T-cell (primary cell): ENCODE results near the gene INPP5J. TPM values are rescaled to one million over a fixed set of nuclear protein-coding genes. Genes with fewer than 3 reads are reported as not detected.

Source experiments
- ATAC-seq, 4 experiments: fragments of 200-7000 bp in 3 of 4; fragments of 150-1000 bp in 1 of 4; cut with Tn5 transposase; replicated peaks in 1 of 4; 1 replicate in 3 of 4; 2 replicates in 1 of 4; pipeline ENCODE4 v1.10.0; 2021; ENCODE audit warnings: moderate library complexity in 3 of 4, mild to moderate bottlenecking in 2 of 4, moderate number of reproducible peaks in 1 of 4
- CTCF ChIA-PET, 2 donors: fragments of 300-600 bp; sonication (Branson Sonifier 250); formaldehyde crosslinking; loops; one replicate each; lab custom pipeline; 2022; ENCODE audit warnings: antibody characterized with exemption in 2 of 2; lab: Charles Lee
- POLR2A ChIA-PET, 2 donors: fragments of 300-600 bp; sonication (Branson Sonifier 250); formaldehyde crosslinking; loops; one replicate each; lab custom pipeline; 2022; ENCODE audit warnings: antibody characterized with exemption in 2 of 2; lab: Charles Lee
- DNase-seq, 35 experiments: peaks; one replicate each; pipeline versions ENCODE4 v3.0.0 to v3.0.0-alpha.2; 2013 to 2023
- H3K27ac ChIP-seq: one replicate; pipeline ENCODE4 v1.5.1; 2013; ENCODE audit warnings: low read length
- H3K27me3 ChIP-seq, 2 experiments: replicated peaks in 1 of 2; 1 replicate in 1 of 2; 2 replicates in 1 of 2; pipeline versions ENCODE4 v1.6.1 to v1.7.0; 2013; ENCODE audit warnings: low read length in 1 of 2, mixed read lengths in 1 of 2; ENCODE audit not compliant: control insufficient read depth in 2 of 2, insufficient read depth in 2 of 2; ENCODE audit errors: extremely low read depth in 1 of 2
- H3K36me3 ChIP-seq, 2 donors: 1 replicate in 1 of 2; 2 replicates in 1 of 2; pipeline versions ENCODE4 v1.6.1 to v1.7.0; 2013; ENCODE audit warnings: low read length in 1 of 2; ENCODE audit not compliant: control insufficient read depth in 2 of 2, insufficient read depth in 1 of 2; ENCODE audit errors: extremely low read depth in 1 of 2
- H3K4me1 ChIP-seq, 2 experiments: 1 replicate in 1 of 2; 2 replicates in 1 of 2; pipeline versions ENCODE4 v1.6.1 to v1.7.0; 2013; ENCODE audit warnings: low read length in 2 of 2, mixed read lengths in 1 of 2; ENCODE audit not compliant: insufficient read depth in 2 of 2, control insufficient read depth in 1 of 2; ENCODE audit errors: extremely low read depth in 1 of 2
- H3K4me3 ChIP-seq, 2 donors: 1 replicate in 1 of 2; 2 replicates in 1 of 2; pipeline versions ENCODE4 v1.5.1 to v1.7.0; 2013; ENCODE audit warnings: mild to moderate bottlenecking in 2 of 2, low read length in 1 of 2, moderate library complexity in 1 of 2; ENCODE audit not compliant: control insufficient read depth in 1 of 2; ENCODE audit errors: extremely low read depth in 1 of 2
- H3K9me3 ChIP-seq: 2 replicates; pipeline ENCODE4 v1.7.0; 2013
- H3K27ac Mint-ChIP-seq, 2 donors: one replicate each; pipeline ENCODE4 v1.8.0; 2020 to 2021; ENCODE audit warnings: mild to moderate bottlenecking in 2 of 2, mixed read lengths in 2 of 2
- H3K27me3 Mint-ChIP-seq, 2 donors: one replicate each; pipeline ENCODE4 v1.8.0; 2021 to 2022; ENCODE audit warnings: mixed read lengths in 2 of 2
- H3K36me3 Mint-ChIP-seq: one replicate; pipeline ENCODE4 v1.8.0; 2021; ENCODE audit warnings: mixed read lengths
- H3K4me1 Mint-ChIP-seq, 3 donors: one replicate each; pipeline ENCODE4 v1.8.0; 2020 to 2022; ENCODE audit warnings: mixed read lengths in 3 of 3, mild to moderate bottlenecking in 1 of 3
- H3K4me3 Mint-ChIP-seq, 3 donors: one replicate each; pipeline ENCODE4 v1.8.0; 2020 to 2022; ENCODE audit warnings: mild to moderate bottlenecking in 3 of 3, mixed read lengths in 3 of 3, moderate library complexity in 3 of 3
- H3K9me3 Mint-ChIP-seq, 3 donors: one replicate each; pipeline ENCODE4 v1.8.0; 2020 to 2022; ENCODE audit warnings: mixed read lengths in 3 of 3
- WGBS: methylation state at CpG from one replicate; pipeline ENCODE4 v1.1.5; 2013; ENCODE audit warnings: missing lambda C conversion rate; ENCODE audit not compliant: insufficient coverage; 5-methylcytosine and 5-hydroxymethylcytosine counted together
- total RNA-seq, 35 experiments: library from RNA in 6 of 35; stranded (reverse) in 6 of 35; fragments of 120-200 nt in 1 of 35; gene quantifications; one replicate each; pipeline versions ENCODE4 v1.2.1 to v1.2.4 and lab custom pipeline; 2013 to 2026

INPP5J gene
- total RNA-seq, 5 donors from 2014 or later (not counting 1 experiment from before 2014, with no cell fraction given) = 0.23 to 1.1 (median 0.35) TPM

- Histone ChIP-seq H3K4me1 (peaks cover 7 to 30% of the 10 kb centered on the region in 2 experiments), H3K27me3 (no peaks in the 10 kb centered on the region), H3K36me3 (no peaks in the 10 kb centered on the region), H3K4me3 (no peak overlapping the region), H3K27ac (no peak overlapping the region), H3K9me3 (no peaks in the 10 kb centered on the region)
- H3K4me1 Mint-ChIP-seq = peaks cover 22 to 28% (median 26%) of the 10 kb centered on the region in 3 donors
- ChIA-PET POLR2A (no interaction called here), CTCF (no interaction called here)
- no peak for ATAC-seq
- H3K9me3 Mint-ChIP-seq = no peaks in the 10 kb centered on the region
- DNase-seq = no peak
- 97% methylated on average over 22 of the region's 33 CpGs for WGBS
- H3K4me3 Mint-ChIP-seq = no peak overlapping the region
- peaks cover 0 to 3% of the 10 kb centered on the region in 2 donors for H3K27me3 Mint-ChIP-seq
- no peak overlapping the region for H3K27ac Mint-ChIP-seq
- no peaks in the 10 kb centered on the region for H3K36me3 Mint-ChIP-seq
These were observed 18.7 kb upstream of the INPP5J start for GRCh38 chr22:31103899-31104694.

- H3K4me1 Mint-ChIP-seq = peaks cover 22 to 28% (median 26%) of the 10 kb centered on the region in 3 donors
- H3K27me3 Mint-ChIP-seq = peaks cover 0 to 3% of the 10 kb centered on the region in 2 donors
- no peaks in the 10 kb centered on the region for H3K36me3 ChIP-seq
- CTCF ChIA-PET = no interaction called here
- no peak overlapping the region for H3K4me3 Mint-ChIP-seq
- WGBS = 85% methylated on average over 29 of the region's 35 CpGs
- H3K36me3 Mint-ChIP-seq = no peaks in the 10 kb centered on the region
- POLR2A ChIA-PET = interaction anchor here in 1 of 2 donors (0.6 kb wide), 1 partner anchor 159 kb away, joined by 3 read pairs; no protein-coding TSS in a partner anchor
- no peak overlapping the region for H3K4me3 ChIP-seq
- no peaks in the 10 kb centered on the region for H3K27me3 ChIP-seq
- H3K9me3 ChIP-seq = no peaks in the 10 kb centered on the region
- H3K27ac ChIP-seq = no peak overlapping the region
- DNase-seq (peak in 1 of 35 experiments; percentile 46), ATAC-seq (no peak)
- peaks cover 7 to 30% of the 10 kb centered on the region in 2 experiments for H3K4me1 ChIP-seq
- no peaks in the 10 kb centered on the region for H3K9me3 Mint-ChIP-seq
- H3K27ac Mint-ChIP-seq = no peak overlapping the region
These were observed 17.9 kb upstream of the INPP5J start for GRCh38 chr22:31104869-31105268.

DNA sequence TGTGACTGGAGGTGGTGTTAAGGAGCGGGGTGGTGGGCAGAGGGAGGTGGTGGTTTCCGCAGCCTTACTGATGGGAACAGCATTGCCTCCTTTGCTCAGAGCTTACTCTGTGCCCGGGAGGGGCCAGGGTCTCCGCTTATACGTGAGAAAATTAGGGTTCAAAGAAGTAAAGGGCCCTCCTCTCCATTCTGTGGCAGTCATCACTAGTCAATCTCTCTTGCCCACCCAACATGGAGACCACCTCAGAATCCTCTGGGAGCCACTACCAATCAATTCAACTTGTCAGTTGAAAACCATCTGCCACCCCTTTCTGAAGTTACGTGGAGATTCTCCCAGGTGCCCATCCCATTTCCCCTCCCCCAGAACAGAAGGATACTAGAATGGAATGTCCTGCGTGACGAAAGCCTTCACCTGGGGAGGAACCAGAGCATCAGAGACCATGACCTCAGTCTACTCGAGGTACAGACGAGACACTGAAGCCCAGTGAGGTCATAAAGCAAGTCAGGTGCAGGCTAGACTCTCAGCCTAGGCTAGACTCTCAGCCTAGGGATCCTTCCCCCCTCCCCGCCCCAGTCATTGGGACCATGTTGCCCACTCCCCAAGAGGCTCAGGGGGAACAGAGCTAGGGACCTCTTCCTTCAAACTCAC, 17.4 kb upstream of the INPP5J start:
- Histone ChIP-seq H3K4me3 (no peak overlapping the region), H3K36me3 (no peaks in the 10 kb centered on the region), H3K9me3 (no peaks in the 10 kb centered on the region), H3K27ac (no peak overlapping the region), H3K4me1 (peaks cover 7 to 30% of the 10 kb centered on the region in 2 experiments), H3K27me3 (no peaks in the 10 kb centered on the region)
- H3K27ac Mint-ChIP-seq = peak overlapping the region in 1 of 2 donors; percentile 93
- 92% methylated on average over 6 of the region's 11 CpGs for WGBS
- ChIA-PET CTCF (no interaction called here), POLR2A (interaction anchor here in 1 of 2 donors (0.6 kb wide), 1 partner anchor 158 kb away, joined by 3 read pairs; no protein-coding TSS in a partner anchor)
- ATAC-seq (no peak), DNase-seq (no peak)
- H3K27me3 Mint-ChIP-seq = peaks cover 0 to 3% of the 10 kb centered on the region in 2 donors
- no peaks in the 10 kb centered on the region for H3K9me3 Mint-ChIP-seq
- H3K4me3 Mint-ChIP-seq = peak overlapping the region; percentile 26 to 98 (median 96)
- no peaks in the 10 kb centered on the region for H3K36me3 Mint-ChIP-seq
- H3K4me1 Mint-ChIP-seq = peaks cover 22 to 28% (median 26%) of the 10 kb centered on the region in 3 donors

GRCh38 chr22:31106001-31106571, 16.7 kb upstream of the INPP5J start:
- Mint-ChIP-seq H3K4me3 (peak overlapping the region; percentile 88 to 98 (median 96)), H3K36me3 (no peaks in the 10 kb centered on the region), H3K27ac (peak overlapping the region; percentile 78 to 93), H3K9me3 (no peaks in the 10 kb centered on the region), H3K4me1 (peaks cover 22 to 28% (median 26%) of the 10 kb centered on the region in 3 donors), H3K27me3 (peaks cover 0 to 3% of the 10 kb centered on the region in 2 donors)
- Histone ChIP-seq H3K9me3 (no peaks in the 10 kb centered on the region), H3K27me3 (no peaks in the 10 kb centered on the region), H3K27ac (no peak overlapping the region), H3K36me3 (no peaks in the 10 kb centered on the region), H3K4me3 (no peak overlapping the region), H3K4me1 (peaks cover 7 to 30% of the 10 kb centered on the region in 2 experiments)
- DNase-seq = no peak
- ChIA-PET POLR2A (no interaction called here), CTCF (no interaction called here)
- ATAC-seq = no peak
- WGBS = no CpG with 5 or more reads among the region's 4 CpGs

- Mint-ChIP-seq H3K27me3 (peaks cover 0 to 3% of the 10 kb centered on the region in 2 donors), H3K9me3 (no peaks in the 10 kb centered on the region), H3K4me3 (peak overlapping the region; percentile 88 to 98 (median 96)), H3K4me1 (peaks cover 22 to 28% (median 26%) of the 10 kb centered on the region in 3 donors), H3K27ac (peak overlapping the region; percentile 78 to 93), H3K36me3 (no peaks in the 10 kb centered on the region)
- ChIA-PET CTCF (interaction anchor here in 1 of 2 donors (0.5 to 1.5 kb wide), 3 partner anchors 53 to 472 kb away, joined by 4 to 7 read pairs (median 7); partner anchors contain the start of gene RNF185), POLR2A (no interaction called here)
- peak overlapping the region; percentile 67 to 89 for H3K4me3 ChIP-seq
- H3K36me3 ChIP-seq = no peaks in the 10 kb centered on the region
- ATAC-seq (no peak), DNase-seq (no peak)
- 87% methylated on average over 9 of the region's 14 CpGs for WGBS
- peak overlapping the region; percentile 63 for H3K27ac ChIP-seq
- H3K9me3 ChIP-seq = no peaks in the 10 kb centered on the region
- H3K4me1 ChIP-seq = peaks cover 7 to 30% of the 10 kb centered on the region in 2 experiments
- H3K27me3 ChIP-seq = no peaks in the 10 kb centered on the region
These were observed 16.0 kb upstream of the INPP5J start for GRCh38 chr22:31106731-31107177.
